Left lung (tissue), 10 donors: ENCODE measurements around the gene MMS19. TPM values are rescaled to one million over a fixed set of nuclear protein-coding genes. Genes with fewer than 3 reads are reported as not detected.

ENCODE experiments used
- ATAC-seq: fragments of 200-7000 bp; cut with Tn5 transposase; one replicate; pipeline ENCODE4 v1.9.1; 2020; ENCODE audit warnings: moderate library complexity
- DNase-seq, 4 donors: peaks; one replicate each; pipeline ENCODE4 v3.0.0-alpha.2; 2013 to 2020
- H3K27ac ChIP-seq, 2 donors: fragments of 200-600 bp; sonication (generic) in 1 of 2; one replicate each; pipeline versions ENCODE4 v1.5.0 to v1.8.0; 2020 to 2021
- H3K27me3 ChIP-seq, 2 donors: fragments of 200-600 bp; sonication (generic) in 1 of 2; one replicate each; pipeline versions ENCODE4 v1.5.0 to v1.8.0; 2020 to 2021
- H3K36me3 ChIP-seq, 2 donors: fragments of 200-600 bp; sonication (generic) in 1 of 2; one replicate each; pipeline versions ENCODE4 v1.5.0 to v1.8.0; 2020 to 2021
- H3K4me1 ChIP-seq, 2 donors: fragments of 200-600 bp; one replicate each; pipeline ENCODE4 v1.8.0; 2021
- H3K4me3 ChIP-seq, 2 donors: fragments of 200-600 bp; sonication (generic) in 1 of 2; one replicate each; pipeline versions ENCODE4 v1.5.0 to v1.8.0; 2020 to 2021; ENCODE audit warnings: mild to moderate bottlenecking in 1 of 2
- H3K9me3 ChIP-seq, 2 donors: fragments of 200-600 bp; sonication (generic) in 1 of 2; one replicate each; pipeline versions ENCODE4 v1.5.0 to v1.8.0; 2020 to 2021
- intact Hi-C, 2 donors: fragments of 100-400 bp; cut with DNase I; formaldehyde crosslinking; loops; one replicate each; pipeline versions ENCODE4 v1.11.2 to v1.14.2; 2022
- polyA plus RNA-seq, 6 donors: library from polyadenylated mRNA; unstranded; fragments of 120-200 nt; gene quantifications; one replicate each; pipeline ENCODE4 v1.2.1, GENCODE V29; 2013; ENCODE audit not compliant: insufficient read length in 6 of 6
- total RNA-seq, 2 donors: library from RNA; stranded (reverse); fragmentation: NEBNext Ultra II Directional; extraction: Animal tissue kit (Norgen Biotek cat#: 25700); gene quantifications; one replicate each; pipeline ENCODE4 v1.2.1, GENCODE V29; 2021
- TF ChIP-seq, protein P1 (sequence below), 2 donors: fragments of 200-600 bp; sonication (generic) in 1 of 2; IDR thresholded peaks; one replicate each; pipeline versions ENCODE4 v1.5.0 to v1.8.0; 2021; ENCODE audit warnings: antibody characterized with exemption in 2 of 2
- donor health status: DM: no; HTN: yes; CAD: no.
- donor health status: DM: no; HTN: no; CAD: no.

MMS19 gene
- total and polyA plus RNA-seq, 8 donors, result 60.1 to 113 (median 97.4) TPM

DNA sequence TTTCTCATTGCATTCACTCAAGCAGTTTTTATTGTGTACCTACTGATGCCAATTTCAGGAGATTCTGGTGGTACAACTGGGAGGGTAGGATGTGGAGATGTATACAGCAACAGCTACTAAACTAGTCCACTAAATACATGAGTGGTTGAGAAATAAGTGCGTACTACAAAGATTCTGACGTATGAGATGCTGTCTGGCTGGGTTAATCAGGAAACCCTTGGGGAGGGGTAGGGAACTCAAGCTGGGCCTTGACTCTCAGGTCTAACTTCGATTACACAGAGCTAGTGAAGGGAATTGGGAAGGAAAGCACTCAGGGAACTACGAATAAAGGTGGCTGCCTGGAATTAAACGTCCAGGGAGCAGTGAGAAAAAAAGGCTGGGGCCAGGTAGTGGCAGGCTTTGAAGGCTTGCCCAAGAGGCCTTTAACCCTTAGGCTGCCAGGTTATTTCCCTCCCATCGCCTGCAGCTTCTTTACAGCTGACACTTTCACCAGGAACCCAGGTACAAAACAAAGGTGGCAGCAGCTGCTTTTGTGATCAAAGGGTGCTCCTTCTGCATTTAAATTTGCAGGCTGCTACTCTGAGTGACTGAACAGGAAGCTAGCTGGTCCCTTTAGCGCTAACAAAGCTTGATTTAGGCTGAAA, 3.2 kb downstream of the MMS19 start:
- H3K9me3 ChIP-seq, result no peaks in the 10 kb centered on the region
- H3K27ac ChIP-seq, result peak overlapping the region; percentile 29 to 40
- H3K4me1 ChIP-seq, result peaks cover 34 to 56% of the 10 kb centered on the region in 2 donors
- DNase-seq (peak in 1 of 4 donors; percentile 23), ATAC-seq (no peak)
- peaks cover 0 to 6% of the 10 kb centered on the region in 2 donors for H3K36me3 ChIP-seq
- no peaks in the 10 kb centered on the region for H3K27me3 ChIP-seq
- intact Hi-C loops, result no loop called here
- H3K4me3 ChIP-seq, result no peak overlapping the region
- TF ChIP-seq, protein P1, sequence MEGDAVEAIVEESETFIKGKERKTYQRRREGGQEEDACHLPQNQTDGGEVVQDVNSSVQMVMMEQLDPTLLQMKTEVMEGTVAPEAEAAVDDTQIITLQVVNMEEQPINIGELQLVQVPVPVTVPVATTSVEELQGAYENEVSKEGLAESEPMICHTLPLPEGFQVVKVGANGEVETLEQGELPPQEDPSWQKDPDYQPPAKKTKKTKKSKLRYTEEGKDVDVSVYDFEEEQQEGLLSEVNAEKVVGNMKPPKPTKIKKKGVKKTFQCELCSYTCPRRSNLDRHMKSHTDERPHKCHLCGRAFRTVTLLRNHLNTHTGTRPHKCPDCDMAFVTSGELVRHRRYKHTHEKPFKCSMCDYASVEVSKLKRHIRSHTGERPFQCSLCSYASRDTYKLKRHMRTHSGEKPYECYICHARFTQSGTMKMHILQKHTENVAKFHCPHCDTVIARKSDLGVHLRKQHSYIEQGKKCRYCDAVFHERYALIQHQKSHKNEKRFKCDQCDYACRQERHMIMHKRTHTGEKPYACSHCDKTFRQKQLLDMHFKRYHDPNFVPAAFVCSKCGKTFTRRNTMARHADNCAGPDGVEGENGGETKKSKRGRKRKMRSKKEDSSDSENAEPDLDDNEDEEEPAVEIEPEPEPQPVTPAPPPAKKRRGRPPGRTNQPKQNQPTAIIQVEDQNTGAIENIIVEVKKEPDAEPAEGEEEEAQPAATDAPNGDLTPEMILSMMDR (IDR thresholded peaks at IDR 0.05), result no peak

DNA sequence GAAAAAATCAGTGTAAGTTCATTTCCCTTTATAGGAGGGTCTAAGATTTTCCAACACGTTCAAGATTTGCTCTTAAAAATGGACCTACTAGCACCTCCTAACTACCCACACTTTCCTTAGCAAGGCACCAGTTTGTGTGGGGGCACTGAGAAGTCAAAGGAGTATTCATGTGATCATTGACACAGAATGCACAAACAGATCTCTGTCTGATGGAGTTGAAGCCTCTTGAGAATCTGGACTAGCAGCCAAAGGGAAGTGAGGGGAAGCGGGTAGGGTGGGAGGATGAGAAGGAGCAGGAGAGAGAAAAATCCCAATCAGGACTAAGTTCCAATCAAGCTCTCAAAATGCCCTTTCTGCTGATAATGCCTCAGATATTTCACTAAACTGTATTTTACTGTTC, 4.1 kb downstream of the MMS19 start:
- no peaks in the 10 kb centered on the region for H3K9me3 ChIP-seq

DNA sequence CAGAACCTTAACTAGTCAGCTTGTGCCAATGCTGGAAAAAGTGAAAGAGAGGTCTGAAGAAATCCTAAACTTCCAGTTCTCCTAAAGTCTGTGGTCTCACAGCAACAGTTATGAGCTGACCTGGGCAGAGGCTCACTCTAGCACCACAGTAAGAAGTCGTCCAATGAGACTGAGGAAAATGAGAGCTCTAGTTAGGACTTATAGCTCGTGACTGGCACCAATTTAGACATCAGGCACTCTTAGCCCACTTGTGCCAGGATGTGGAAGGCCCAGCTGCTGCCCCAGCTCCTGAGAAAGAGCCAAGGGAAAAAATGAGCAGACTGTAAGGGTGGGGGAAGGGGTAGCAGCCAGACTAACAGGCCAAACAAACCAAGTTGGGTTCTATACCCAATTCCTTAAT, 7.6 kb downstream of the MMS19 start:
- DNase-seq (peak in 1 of 4 donors; percentile 65), ATAC-seq (peak; percentile 91)
- Histone ChIP-seq H3K27ac (peak overlapping the region; percentile 21 to 61), H3K36me3 (peaks cover 0 to 6% of the 10 kb centered on the region in 2 donors), H3K27me3 (no peaks in the 10 kb centered on the region), H3K4me1 (peaks cover 22 to 48% of the 10 kb centered on the region in 2 donors), H3K4me3 (no peak overlapping the region), H3K9me3 (no peaks in the 10 kb centered on the region)
- intact Hi-C loops, result no loop called here
- TF ChIP-seq, protein P1 (IDR thresholded peaks at IDR 0.05), result no peak

More for the DNA sequence above, 4.1 kb downstream of the MMS19 start:
- Histone ChIP-seq H3K27me3 (no peaks in the 10 kb centered on the region), H3K4me3 (no peak overlapping the region), H3K36me3 (peaks cover 0 to 6% of the 10 kb centered on the region in 2 donors), H3K27ac (no peak overlapping the region), H3K4me1 (peaks cover 35 to 60% of the 10 kb centered on the region in 2 donors)
- intact Hi-C loops, result no loop called here
- no peak for ATAC-seq
- TF ChIP-seq, protein P1 (IDR thresholded peaks at IDR 0.05), result no peak
- DNase-seq, result no peak

DNA sequence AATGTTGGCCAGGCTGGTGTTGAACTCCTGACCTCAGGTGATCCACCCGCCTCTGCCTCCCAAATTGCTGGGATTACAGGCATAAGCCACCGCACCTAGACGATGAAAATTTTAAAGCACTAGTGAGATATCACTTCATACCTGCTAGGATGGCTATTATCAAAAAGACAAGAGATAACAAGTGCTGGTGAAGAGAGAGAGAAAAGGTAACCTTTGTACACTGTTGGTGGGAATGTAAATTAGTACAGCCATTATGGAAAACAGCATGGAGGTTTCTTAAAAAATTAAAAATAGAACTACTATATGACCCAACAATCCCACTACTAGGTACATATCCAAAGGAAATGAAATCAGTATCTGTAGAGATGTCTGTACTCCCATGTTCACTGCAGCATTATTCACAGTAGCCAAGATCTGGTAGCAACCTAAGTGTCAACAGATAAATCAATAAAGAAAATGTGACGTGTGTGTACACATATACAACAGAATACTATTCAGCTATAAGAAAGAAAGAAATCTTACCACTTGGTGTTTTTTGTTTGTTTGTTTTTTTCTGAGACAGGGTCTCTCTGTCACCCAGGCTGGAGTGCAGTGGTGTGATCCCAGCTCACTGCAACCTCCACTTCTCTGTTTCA, 12.5 kb downstream of the MMS19 start:
- Histone ChIP-seq H3K27ac (no peak overlapping the region), H3K27me3 (no peaks in the 10 kb centered on the region), H3K4me3 (no peak overlapping the region), H3K4me1 (peaks cover 9 to 31% of the 10 kb centered on the region in 2 donors), H3K9me3 (no peaks in the 10 kb centered on the region), H3K36me3 (peaks cover 0 to 26% of the 10 kb centered on the region in 2 donors)
- DNase-seq, result no peak
- intact Hi-C loops, result no loop called here
- no peak for ATAC-seq
- TF ChIP-seq, protein P1 (IDR thresholded peaks at IDR 0.05), result no peak

DNA sequence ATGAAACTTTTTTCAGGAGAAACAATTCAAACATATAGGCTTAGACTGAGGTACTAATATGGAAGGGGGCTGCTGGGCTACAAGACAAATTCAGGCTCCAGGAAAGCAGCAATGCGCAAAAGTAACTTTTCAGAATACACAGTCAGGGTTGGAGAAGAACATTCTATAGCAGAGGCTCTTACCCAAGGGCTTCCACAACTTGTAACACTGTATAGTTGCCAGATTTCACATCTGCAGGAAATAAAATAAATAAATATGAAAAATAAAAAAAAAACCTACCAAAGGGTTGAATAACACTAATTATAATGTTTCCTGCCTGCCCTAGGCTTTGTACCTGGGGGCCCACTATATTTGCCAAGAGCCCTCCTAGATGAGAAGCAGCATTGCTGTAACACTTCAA, 14.3 kb downstream of the MMS19 start:
- DNase-seq (no peak), ATAC-seq (no peak)
- peaks cover 0 to 12% of the 10 kb centered on the region in 2 donors for H3K4me1 ChIP-seq
- H3K9me3 ChIP-seq, result no peaks in the 10 kb centered on the region
- H3K27me3 ChIP-seq, result no peaks in the 10 kb centered on the region
- no peak overlapping the region for H3K27ac ChIP-seq
- TF ChIP-seq, protein P1 (IDR thresholded peaks at IDR 0.05), result no peak
- H3K4me3 ChIP-seq, result no peak overlapping the region
- peaks cover 0 to 45% of the 10 kb centered on the region in 2 donors for H3K36me3 ChIP-seq
- intact Hi-C loops, result no loop called here
